ENCODE data around the gene SPAG4. TPM values are rescaled to one million over a fixed set of nuclear protein-coding genes. Genes with fewer than 3 reads are reported as not detected.

The SPAG4 gene
- total RNA-seq, 2 donors from 2014 or later = 17.9 to 22.1 TPM

DNA sequence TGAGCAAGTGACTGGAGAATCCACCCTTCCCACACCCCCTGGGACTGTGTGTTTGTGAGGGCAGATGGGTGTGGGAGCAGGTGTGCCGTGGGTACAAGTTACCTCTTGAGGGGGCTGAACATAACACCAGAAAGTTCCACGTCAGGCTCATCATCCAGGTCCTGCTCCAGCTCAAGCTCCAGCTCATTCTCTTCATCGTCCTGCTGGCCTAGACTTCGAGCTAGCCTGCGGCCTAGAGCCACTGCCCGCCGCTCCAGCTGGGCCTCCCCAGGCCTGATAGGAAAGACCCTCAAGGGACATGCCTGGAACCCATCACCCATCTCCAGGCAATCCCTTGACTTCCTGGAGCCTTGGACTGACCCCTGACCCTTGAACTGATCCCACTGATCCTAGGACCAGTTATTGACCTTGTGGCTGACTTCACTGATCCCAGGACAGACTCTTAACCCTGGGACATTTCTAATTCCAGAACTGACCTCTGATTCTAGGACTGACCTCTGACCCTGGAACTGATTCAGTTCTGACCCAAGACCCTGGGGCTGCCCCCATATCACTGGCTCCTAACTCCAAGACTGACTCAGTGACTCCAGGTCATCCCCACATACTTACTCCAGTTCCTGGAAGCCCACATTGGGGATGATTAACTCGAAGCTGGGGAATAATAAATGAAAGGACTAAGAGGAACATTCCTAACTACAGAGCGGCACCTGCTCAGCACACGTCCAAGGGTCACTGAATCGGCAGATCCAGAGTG, 11.8 kb upstream of the SPAG4 start:
- Histone ChIP-seq H3K36me3 (replicated peaks in 1 of 2; ENCODE audit: insufficient read depth in 1 of 2, low read depth in 2 of 2) (no peaks in the 10 kb centered on the region), H3K9me3 (no peaks in the 10 kb centered on the region), H3K27me3 (no peaks in the 10 kb centered on the region), H3K4me1 (peaks cover 21% of the 10 kb centered on the region), H3K4me3 (no peak overlapping the region), H3K27ac (no peak overlapping the region)
- 84 to 85% methylated on average over 9 to 11 of the region's 11 CpGs for WGBS, 2 donors
- DNase-seq (no peak), ATAC-seq (no peak)
- intact Hi-C loops (cut with DNase I) = loop anchor here (10.0 kb wide), 1 partner anchor 91 kb away; the partner anchor contains the start of genes NFS1 and ROMO1
- TF ChIP-seq POLR2A (IDR thresholded peaks at IDR 0.05) = no peak
- TF ChIP-seq, protein P1, sequence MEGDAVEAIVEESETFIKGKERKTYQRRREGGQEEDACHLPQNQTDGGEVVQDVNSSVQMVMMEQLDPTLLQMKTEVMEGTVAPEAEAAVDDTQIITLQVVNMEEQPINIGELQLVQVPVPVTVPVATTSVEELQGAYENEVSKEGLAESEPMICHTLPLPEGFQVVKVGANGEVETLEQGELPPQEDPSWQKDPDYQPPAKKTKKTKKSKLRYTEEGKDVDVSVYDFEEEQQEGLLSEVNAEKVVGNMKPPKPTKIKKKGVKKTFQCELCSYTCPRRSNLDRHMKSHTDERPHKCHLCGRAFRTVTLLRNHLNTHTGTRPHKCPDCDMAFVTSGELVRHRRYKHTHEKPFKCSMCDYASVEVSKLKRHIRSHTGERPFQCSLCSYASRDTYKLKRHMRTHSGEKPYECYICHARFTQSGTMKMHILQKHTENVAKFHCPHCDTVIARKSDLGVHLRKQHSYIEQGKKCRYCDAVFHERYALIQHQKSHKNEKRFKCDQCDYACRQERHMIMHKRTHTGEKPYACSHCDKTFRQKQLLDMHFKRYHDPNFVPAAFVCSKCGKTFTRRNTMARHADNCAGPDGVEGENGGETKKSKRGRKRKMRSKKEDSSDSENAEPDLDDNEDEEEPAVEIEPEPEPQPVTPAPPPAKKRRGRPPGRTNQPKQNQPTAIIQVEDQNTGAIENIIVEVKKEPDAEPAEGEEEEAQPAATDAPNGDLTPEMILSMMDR (IDR thresholded peaks at IDR 0.05) = no peak

DNA sequence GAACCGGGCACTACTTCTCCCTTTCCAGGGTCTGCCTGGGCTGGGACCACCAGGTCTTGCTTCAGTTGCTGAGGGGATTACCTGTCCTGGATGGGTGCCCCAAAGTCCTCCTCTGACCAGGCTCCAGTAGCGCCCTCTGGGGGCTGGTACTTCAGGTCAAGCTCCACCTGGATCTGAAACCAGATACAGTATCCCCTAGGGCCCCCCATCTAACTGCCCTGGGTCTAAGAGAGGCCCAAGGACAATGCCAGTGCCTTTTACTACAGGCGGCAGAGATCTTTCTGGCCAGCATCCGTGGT, 11.2 kb upstream of the SPAG4 start:
- Histone ChIP-seq H3K27me3 (no peaks in the 10 kb centered on the region), H3K4me3 (no peak overlapping the region), H3K27ac (no peak overlapping the region), H3K9me3 (no peaks in the 10 kb centered on the region), H3K4me1 (peaks cover 17% of the 10 kb centered on the region), H3K36me3 (replicated peaks in 1 of 2; ENCODE audit: insufficient read depth in 1 of 2, low read depth in 2 of 2) (no peaks in the 10 kb centered on the region)
- intact Hi-C loops (cut with DNase I) = loop anchor here (10.0 kb wide), 1 partner anchor 90 kb away; the partner anchor contains the start of genes NFS1 and ROMO1
- 39 to 43% methylated on average over 2 to 4 of the region's 4 CpGs for WGBS, 2 donors
- DNase-seq (peak in 1 of 4 donors; percentile 63), ATAC-seq (no peak)
- no peak for TF ChIP-seq POLR2A (IDR thresholded peaks at IDR 0.05)
- TF ChIP-seq, protein P1 (IDR thresholded peaks at IDR 0.05) = peak in 3 of 7 experiments; percentile 16 to 22 (median 20)

DNA sequence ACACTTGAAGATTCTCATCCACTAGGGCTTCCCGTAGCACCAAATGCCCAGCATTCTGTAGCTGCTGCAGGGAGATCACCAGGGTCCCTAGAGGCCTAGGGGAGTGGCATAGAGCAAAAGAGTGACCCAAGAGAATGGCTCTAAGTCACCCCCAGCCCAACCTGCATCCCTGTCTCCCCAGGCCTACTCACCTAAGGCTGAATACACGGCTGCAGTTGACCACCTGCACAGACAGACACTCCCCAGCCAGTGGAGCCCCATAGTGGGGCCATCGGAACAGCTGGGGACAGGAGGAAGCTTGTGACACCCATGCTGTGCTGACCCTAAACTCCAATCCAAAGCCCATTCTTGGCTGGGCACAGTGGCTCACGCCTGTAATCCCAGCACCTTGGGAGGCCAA, 9.5 kb upstream of the SPAG4 start:
- TF ChIP-seq POLR2A (IDR thresholded peaks at IDR 0.05) = no peak
- TF ChIP-seq, protein P1 (IDR thresholded peaks at IDR 0.05) = no peak
- H3K27ac ChIP-seq = no peak overlapping the region
- peaks cover 15% of the 10 kb centered on the region for H3K4me1 ChIP-seq
- DNase-seq (no peak), ATAC-seq (no peak)
- H3K9me3 ChIP-seq = no peaks in the 10 kb centered on the region
- no peaks in the 10 kb centered on the region for H3K36me3 ChIP-seq (replicated peaks in 1 of 2; ENCODE audit: insufficient read depth in 1 of 2, low read depth in 2 of 2)
- H3K4me3 ChIP-seq = no peak overlapping the region
- WGBS, 2 donors = 89% methylated on average over 4 of the region's 4 CpGs; no CpG with 5 or more reads in 1 of the 2 donors
- H3K27me3 ChIP-seq = no peaks in the 10 kb centered on the region
- intact Hi-C loops (cut with DNase I) = loop anchor here (10.0 kb wide), 1 partner anchor 89 kb away; the partner anchor contains the start of genes NFS1 and ROMO1

DNA sequence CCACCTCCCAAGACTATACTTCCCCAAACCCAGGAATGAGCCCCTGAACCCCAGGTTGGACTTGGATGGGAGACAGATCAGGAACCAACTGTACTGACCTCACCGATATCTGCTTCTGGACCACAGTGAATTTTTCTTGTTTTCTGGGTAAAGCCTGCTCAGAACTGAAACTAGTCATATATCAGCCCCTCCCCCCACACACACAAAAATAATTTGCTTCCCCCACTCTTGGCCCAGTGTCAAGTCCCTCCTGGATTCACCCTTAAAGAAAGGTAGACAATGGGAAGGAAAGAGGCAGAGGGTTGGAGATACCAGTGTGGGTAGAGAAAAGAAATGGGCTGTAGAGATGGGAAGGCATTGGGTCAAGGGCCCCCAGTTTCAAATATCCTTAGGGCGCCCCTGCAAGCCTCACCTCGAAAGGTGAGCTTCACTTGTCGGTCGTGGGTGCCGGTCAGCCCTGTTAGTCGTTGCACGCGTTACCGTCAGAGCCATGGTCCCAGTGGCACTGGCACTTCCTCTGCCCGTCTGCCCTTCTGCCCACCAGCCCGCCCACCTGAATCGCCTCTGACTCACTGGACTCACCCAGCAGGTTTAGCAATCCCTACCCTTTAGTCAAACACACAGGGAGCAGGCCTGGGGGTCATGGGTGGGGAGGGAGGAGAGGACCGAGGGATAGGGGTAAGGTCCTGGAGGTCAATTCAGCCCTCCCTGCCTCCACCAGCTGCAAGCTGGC, 8.5 kb upstream of the SPAG4 start:
- Histone ChIP-seq H3K27me3 (no peaks in the 10 kb centered on the region), H3K27ac (no peak overlapping the region), H3K4me3 (no peak overlapping the region), H3K4me1 (peaks cover 7% of the 10 kb centered on the region), H3K36me3 (replicated peaks in 1 of 2; ENCODE audit: insufficient read depth in 1 of 2, low read depth in 2 of 2) (no peaks in the 10 kb centered on the region), H3K9me3 (no peaks in the 10 kb centered on the region)
- TF ChIP-seq, protein P1 (IDR thresholded peaks at IDR 0.05) = no peak
- TF ChIP-seq POLR2A (IDR thresholded peaks at IDR 0.05) = no peak
- no peak for ATAC-seq
- DNase-seq = no peak
- WGBS, 2 donors = 62 to 70% methylated on average over 9 to 14 of the region's 14 CpGs
- intact Hi-C loops (cut with DNase I) = loop anchor here (10.0 kb wide), 1 partner anchor 88 kb away; the partner anchor contains the start of genes NFS1 and ROMO1
